Glomerular endothelial cell (primary cell): ENCODE measurements around the gene FOXP4. TPM values are rescaled to one million over a fixed set of nuclear protein-coding genes. Genes with fewer than 3 reads are reported as not detected.

ENCODE experiments used
- DNase-seq: peaks from one replicate; pipeline ENCODE4 v3.0.0-alpha.2; 2011; ENCODE audit warnings: low read depth, low spot score; ENCODE audit errors: extremely low read depth
- total RNA-seq: library from RNA; depleted of rRNA; stranded (reverse); fragments of >200 nt; gene quantifications from 2 replicates; pipeline ENCODE4 v1.2.3, GENCODE V29; 2015

FOXP4 gene
- 7.3 and 10.7 TPM in 2 replicates for total RNA-seq

GRCh38 chr6:41545703-41546474 lies at the start of gene FOXP4:
Gene FOXP4 (plus strand): TSS chr6:41546381. CDS start chr6:41565761, 19,380 bp downstream.
- peak; percentile 54 for DNase-seq

GRCh38 chr6:41497573-41497972 lies 48.6 kb upstream of the FOXP4 start:
- no peak for DNase-seq

- DNase-seq = no peak
These were observed 48.2 kb upstream of the FOXP4 start for GRCh38 chr6:41497994-41498393.

- no peak for DNase-seq
These were observed 47.1 kb upstream of the FOXP4 start for GRCh38 chr6:41498968-41499599.

- DNase-seq = no peak
These were observed 45.6 kb upstream of the FOXP4 start for GRCh38 chr6:41500561-41500960.

- no peak for DNase-seq
These were observed 43.6 kb upstream of the FOXP4 start for GRCh38 chr6:41502566-41502916.

GRCh38 chr6:41502917-41503671 lies 43.1 kb upstream of the FOXP4 start:
- no peak for DNase-seq

GRCh38 chr6:41503827-41504465 lies 42.2 kb upstream of the FOXP4 start:
- no peak for DNase-seq

- DNase-seq = no peak
These were observed 41.6 kb upstream of the FOXP4 start for GRCh38 chr6:41504466-41505121.

GRCh38 chr6:41505122-41506049 lies 40.8 kb upstream of the FOXP4 start:
- no peak for DNase-seq

GRCh38 chr6:41508479-41508878 lies 37.7 kb upstream of the FOXP4 start:
- no peak for DNase-seq

GRCh38 chr6:41509580-41509979 lies 36.6 kb upstream of the FOXP4 start:
- no peak for DNase-seq

GRCh38 chr6:41511443-41512060 lies 34.6 kb upstream of the FOXP4 start:
- DNase-seq = no peak

- no peak for DNase-seq
These were observed 34.0 kb upstream of the FOXP4 start for GRCh38 chr6:41512146-41512701.

GRCh38 chr6:41515995-41516394 lies 30.2 kb upstream of the FOXP4 start:
- DNase-seq = no peak

GRCh38 chr6:41518118-41518517 lies 28.1 kb upstream of the FOXP4 start:
- no peak for DNase-seq

- DNase-seq = no peak
These were observed 26.9 kb upstream of the FOXP4 start for GRCh38 chr6:41519305-41519744.

- no peak for DNase-seq
These were observed 26.2 kb upstream of the FOXP4 start for GRCh38 chr6:41519745-41520699.
